IPS DF 4.7 (cell line): ENCODE results near the gene APBB1.

Experiments used
- DNase-seq: peaks from one replicate; pipeline ENCODE4 v3.0.0-alpha.2; 2013; ENCODE audit warnings: low spot score; ENCODE audit errors: extremely low read depth

APBB1 gene

DNA sequence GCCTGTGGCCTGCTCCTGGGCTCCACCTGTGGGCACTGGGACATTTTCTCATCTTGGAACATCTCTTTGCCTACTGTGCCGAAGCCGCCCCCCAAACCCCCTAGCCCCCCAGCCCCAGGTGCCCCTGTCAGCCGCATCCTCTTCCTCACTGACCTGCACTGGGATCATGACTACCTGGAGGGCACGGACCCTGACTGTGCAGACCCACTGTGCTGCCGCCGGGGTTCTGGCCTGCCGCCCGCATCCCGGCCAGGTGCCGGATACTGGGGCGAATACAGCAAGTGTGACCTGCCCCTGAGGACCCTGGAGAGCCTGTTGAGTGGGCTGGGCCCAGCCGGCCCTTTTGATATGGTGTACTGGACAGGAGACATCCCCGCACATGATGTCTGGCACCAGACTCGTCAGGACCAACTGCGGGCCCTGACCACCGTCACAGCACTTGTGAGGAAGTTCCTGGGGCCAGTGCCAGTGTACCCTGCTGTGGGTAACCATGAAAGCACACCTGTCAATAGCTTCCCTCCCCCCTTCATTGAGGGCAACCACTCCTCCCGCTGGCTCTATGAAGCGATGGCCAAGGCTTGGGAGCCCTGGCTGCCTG, 27.3 kb downstream of the APBB1 start:
- no peak for DNase-seq

DNA sequence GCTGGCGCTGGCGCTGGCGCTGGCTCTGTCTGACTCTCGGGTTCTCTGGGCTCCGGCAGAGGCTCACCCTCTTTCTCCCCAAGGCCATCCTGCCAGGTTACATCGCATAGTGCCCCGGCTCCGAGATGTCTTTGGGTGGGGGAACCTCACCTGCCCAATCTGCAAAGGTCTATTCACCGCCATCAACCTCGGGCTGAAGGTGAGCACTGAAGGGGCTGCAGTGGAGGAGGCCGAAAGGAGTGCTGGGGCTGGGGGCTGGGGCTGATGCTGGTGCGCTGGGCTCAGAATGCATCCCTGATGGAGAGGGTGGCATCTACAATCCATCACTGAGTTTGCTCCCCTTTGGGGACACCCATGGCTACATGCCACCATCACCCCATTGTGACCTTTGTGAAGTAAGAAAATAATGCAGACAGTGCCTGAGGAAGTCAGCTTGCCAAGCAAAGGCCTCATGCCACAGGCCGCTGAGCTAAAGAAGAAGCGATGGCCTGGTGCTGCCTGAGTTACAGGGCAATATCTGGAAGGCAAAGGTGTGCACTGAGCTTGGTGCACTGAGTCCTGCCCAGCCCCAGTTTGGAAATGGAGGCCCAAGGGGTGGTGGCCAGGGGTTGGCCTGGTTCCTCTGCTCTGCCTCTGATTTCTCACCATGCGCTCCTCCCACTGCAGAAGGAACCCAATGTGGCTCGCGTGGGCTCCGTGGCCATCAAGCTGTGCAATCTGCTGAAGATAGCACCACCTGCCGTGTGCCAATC, 28.0 kb downstream of the APBB1 start:
- DNase-seq = no peak

GRCh38 chr11:6389905-6390717, 28.8 kb downstream of the APBB1 start, which contains the start of gene SMPD1:
Gene SMPD1 (plus strand): TSS chr11:6390474. CDS start chr11:6390599, 125 bp downstream.
- DNase-seq = no peak

- no peak for DNase-seq
Measured at GRCh38 chr11:6388748-6389147, 30.1 kb downstream of the APBB1 start.

- DNase-seq = no peak
Measured at GRCh38 chr11:6387811-6388599, 30.9 kb downstream of the APBB1 start.

GRCh38 chr11:6385046-6385777, 33.7 kb downstream of the APBB1 start:
- no peak for DNase-seq

DNA sequence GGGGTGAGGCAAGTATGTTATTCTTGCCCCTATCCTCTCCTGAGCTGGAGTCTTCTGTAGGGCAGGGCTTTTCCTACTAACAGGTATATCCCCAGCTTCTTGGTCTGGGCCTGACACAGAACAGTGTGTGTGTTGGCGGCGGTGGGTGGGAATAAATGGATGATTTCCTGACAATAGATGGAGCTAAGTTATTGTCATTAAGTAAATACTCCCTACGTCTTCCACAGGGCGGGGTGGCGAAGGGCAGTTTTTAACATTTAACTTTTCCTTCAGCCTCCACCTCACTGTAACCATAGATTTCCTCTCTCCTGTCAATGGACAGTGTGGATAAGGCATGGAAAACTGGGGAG, 40.3 kb downstream of the APBB1 start:
- DNase-seq = no peak

- DNase-seq = no peak
Measured at GRCh38 chr11:6377902-6378639, 40.8 kb downstream of the APBB1 start.

GRCh38 chr11:6371825-6372224, 47.1 kb downstream of the APBB1 start:
- DNase-seq = no peak

DNA sequence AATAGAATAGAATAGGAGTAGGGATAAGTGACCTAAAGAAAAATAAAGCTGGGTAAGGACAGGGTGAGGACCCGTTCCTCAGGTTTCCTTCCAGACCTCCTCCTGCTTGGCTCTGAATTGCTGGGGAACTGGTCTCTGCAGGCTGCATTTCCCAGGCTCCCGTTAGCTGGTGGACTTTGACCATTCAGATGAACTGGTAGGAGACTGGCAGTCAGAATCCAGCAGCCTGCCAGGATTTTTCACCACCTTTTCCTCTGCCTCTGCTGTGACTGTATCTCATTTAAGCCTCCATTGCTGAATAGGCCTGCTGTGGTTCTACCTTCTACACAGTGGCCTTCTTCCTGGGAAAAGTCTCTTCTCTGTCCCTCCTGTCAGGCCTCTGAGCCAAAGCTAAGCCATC, 53.2 kb downstream of the APBB1 start:
- DNase-seq = no peak

GRCh38 chr11:6362873-6363678, 55.8 kb downstream of the APBB1 start:
- peak; percentile 68 for DNase-seq

GRCh38 chr11:6362185-6362872, 56.6 kb downstream of the APBB1 start:
- no peak for DNase-seq

DNA sequence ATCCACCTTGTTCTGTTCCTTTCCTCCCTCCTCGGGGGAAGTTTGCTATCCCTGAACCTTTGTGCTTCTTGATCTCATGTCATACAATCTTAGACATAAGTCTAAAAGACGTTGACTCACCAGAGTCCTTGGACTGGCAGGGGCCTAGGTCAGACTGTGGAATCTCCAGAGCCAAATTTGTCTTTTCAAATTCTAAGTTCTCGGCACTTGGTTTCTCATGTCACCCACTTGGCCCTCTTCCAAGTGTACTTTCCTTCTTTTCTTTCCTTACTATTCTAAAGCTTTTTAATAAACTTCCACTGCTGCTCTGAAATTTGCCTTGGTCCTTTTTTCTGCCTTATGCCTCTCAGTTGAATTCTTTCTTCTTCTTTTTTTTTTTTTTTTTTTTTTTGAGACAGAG, 58.7 kb downstream of the APBB1 start:
- no peak for DNase-seq

- DNase-seq = no peak
Measured at GRCh38 chr11:6357222-6357621, 61.7 kb downstream of the APBB1 start.

GRCh38 chr11:6356503-6357055, 62.3 kb downstream of the APBB1 start:
- DNase-seq = no peak

DNA sequence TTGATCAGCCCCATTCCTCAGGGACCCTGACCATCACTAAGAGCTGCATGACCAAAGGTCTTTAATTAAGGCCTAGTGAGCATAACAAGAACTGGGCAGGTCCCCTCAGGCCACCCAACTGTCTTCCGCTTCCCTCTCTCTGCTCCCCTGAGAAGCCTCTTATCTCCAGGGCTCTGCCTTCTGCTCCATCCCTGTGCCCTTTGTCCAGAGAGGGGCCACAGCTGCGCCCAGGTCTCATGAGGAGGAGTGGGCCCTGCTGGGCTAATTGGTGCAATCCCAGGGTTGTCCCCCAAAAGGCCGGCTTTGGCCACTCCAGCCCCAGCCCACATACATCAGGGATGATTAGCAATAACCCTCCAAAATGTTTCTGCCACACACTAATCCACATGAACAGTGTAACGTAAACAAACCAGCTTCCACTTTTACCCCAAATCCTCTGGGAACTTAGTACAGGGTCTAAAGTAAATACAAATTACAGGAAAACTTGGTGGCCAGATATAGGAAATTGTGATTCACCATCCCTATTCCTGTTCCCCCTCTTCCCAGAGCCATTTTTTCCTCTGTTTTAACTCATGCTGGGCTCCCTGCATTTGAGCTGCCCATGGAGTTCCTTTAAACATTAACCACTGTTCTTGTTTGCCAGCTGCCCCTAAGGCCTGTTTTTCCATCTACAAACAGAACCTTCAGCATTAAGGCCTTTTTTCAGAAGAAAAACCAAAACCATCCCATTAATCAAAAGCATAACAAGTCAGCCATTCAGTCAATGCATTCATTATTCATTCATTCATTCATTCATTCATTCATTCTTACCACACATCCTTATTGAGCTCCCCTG, 64.0 kb downstream of the APBB1 start:
- no peak for DNase-seq

DNA sequence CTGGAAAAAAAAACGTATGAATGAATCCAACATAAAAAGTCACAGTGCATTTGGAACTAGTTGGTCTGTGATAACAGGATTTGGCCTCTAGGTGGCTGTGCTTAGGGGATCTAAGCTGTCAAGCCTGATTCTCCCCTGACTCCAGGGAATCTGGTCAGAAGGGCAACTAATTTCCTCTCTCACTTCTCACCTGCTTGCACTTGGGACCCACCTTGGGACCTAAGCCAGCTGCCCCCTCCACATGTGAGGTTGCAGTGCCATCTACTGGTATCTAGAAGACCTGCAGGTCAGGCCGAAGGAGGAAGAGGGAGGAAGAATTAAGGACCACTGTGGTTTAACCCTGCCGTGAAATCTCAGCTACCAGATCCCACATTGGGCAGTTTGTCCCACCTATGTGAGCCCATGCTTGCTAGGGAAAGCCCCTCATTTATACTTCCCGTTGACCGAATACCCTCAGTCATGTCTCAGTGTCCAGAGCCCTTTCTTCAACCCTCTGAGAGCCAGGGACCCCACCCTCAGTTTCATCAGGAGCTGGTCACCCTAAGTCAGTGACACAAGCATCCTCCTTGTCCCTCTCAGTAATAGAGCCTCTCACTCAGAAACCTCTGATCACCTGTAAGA, 65.4 kb downstream of the APBB1 start:
- peak; percentile 95 for DNase-seq
